Measurements from ENCODE around the gene NUP62. TPM values are rescaled to one million over a fixed set of nuclear protein-coding genes. Genes with fewer than 3 reads are reported as not detected.

NUP62 gene
- total and polyA plus RNA-seq, 2 of the 8 experiments (the other 6 are each of a cell fraction or from before 2014, with no cell fraction given): 50.0 to 107 TPM

GRCh38 chr19:49858088-49858985 lies 71.0 kb downstream of the NUP62 start:
- Histone ChIP-seq H3K23ac (ENCODE audit: insufficient read length) (no peak overlapping the region), H2BK20ac (ENCODE audit: low read length) (no peak overlapping the region), H3K4me3 (ENCODE audit: extremely low read depth in 1 of 4, insufficient read depth in 2 of 4, low read depth in 3 of 4, low read length in 4 of 4) (no peak overlapping the region), H3K4me2 (ENCODE audit: insufficient read depth in 1 of 2, low read depth in 2 of 2, low read length in 2 of 2) (no peak overlapping the region), H3K27ac (ENCODE audit: low read depth, low read length) (no peak overlapping the region), H3K9ac (replicated peaks in 1 of 4; ENCODE audit: extremely low read depth in 1 of 4, low read depth in 3 of 4, low read length in 3 of 4) (no peak overlapping the region), H2BK15ac (ENCODE audit: low read length) (no peak overlapping the region), H2BK5ac (ENCODE audit: low read depth, low read length) (peak overlapping the region; percentile 60; the same call in 1 of the 2 replicates), H3K27me3 (replicated peaks in 1 of 4; ENCODE audit: control insufficient read depth in 3 of 4, extremely low read depth in 1 of 4, insufficient read depth in 3 of 4, low read length in 3 of 4) (no peaks in the 10 kb centered on the region), H3K4me1 (replicated peaks in 1 of 4; ENCODE audit: control insufficient read depth in 3 of 4, insufficient read depth in 4 of 4, low read length in 3 of 4) (peaks cover 0 to 7% (median 2%) of the 10 kb centered on the region in 4 experiments; a peak in 4 of 7 replicates), H4K20me1 (replicated peaks in 1 of 2; ENCODE audit: control insufficient read depth in 1 of 2, insufficient read depth in 2 of 2, low read length in 2 of 2) (peaks cover 46 to 59% of the 10 kb centered on the region in 2 experiments), H3K79me2 (ENCODE audit: control insufficient read depth in 1 of 2, insufficient read depth in 2 of 2, low read length in 2 of 2) (peaks cover 3 to 12% of the 10 kb centered on the region in 2 experiments; a peak in 3 of 4 replicates), H3K56ac (replicated peaks; ENCODE audit: insufficient read length, low read depth, low read length) (no peak overlapping the region), H3K23me2 (ENCODE audit: low read depth, low read length) (no peaks in the 10 kb centered on the region), H2AK5ac (ENCODE audit: low read depth, low read length) (no peak overlapping the region), H3K9me3 (ENCODE audit: insufficient read depth in 2 of 2, low read depth in 1 of 2, low read length in 1 of 2) (no peaks in the 10 kb centered on the region), H4K91ac (replicated peaks; ENCODE audit: insufficient read length, low read length) (no peak overlapping the region), H3K4ac (replicated peaks; ENCODE audit: insufficient read length, low read depth, low read length) (no peak overlapping the region), H2BK120ac (replicated peaks; ENCODE audit: low read depth, low read length) (no peak overlapping the region), H3K14ac (ENCODE audit: insufficient read length) (no peak overlapping the region), H3K18ac (ENCODE audit: extremely low read depth, low read length) (no peak overlapping the region), H4K8ac (ENCODE audit: extremely low read depth, insufficient read depth, low read length) (peak overlapping the region; percentile 47; the same call in 1 of the 2 replicates), H3K36me3 (ENCODE audit: control insufficient read depth in 2 of 4, insufficient read depth in 4 of 4, low read length in 3 of 4) (peaks cover 21 to 74% (median 49%) of the 10 kb centered on the region in 4 experiments), H3K79me1 (ENCODE audit: low read depth, low read length) (peaks cover 11% of the 10 kb centered on the region; the same call in 1 of the 2 replicates), H2AFZ (ENCODE audit: low read length) (no peak overlapping the region), H2BK12ac (ENCODE audit: low read depth, low read length) (no peak overlapping the region), H4K5ac (ENCODE audit: insufficient read length, low read depth, low read length) (no peak overlapping the region)
- CTCF ChIA-PET (ENCODE audit: partially characterized antibody): interaction anchor here (1.7 kb wide), 2 partner anchors 10 to 30 kb away, joined by 3 to 4 read pairs; no protein-coding TSS in a partner anchor
- POLR2A ChIA-PET (ENCODE audit: partially characterized antibody): interaction anchor here (0.7 to 12.4 kb wide), 20 partner anchors 8 to 218 kb away, joined by 3 to 247 read pairs (median 4); partner anchors contain the start of genes AKT1S1, FUZ, MED25 and PNKP
- no peak for DNase-seq (ENCODE audit: low read depth in 1 of 2, low spot score in 2 of 2)
- no peak for FAIRE-seq
- TF ChIP-seq RXRA (IDR thresholded peaks at IDR 0.05; ENCODE audit: insufficient read depth, low read depth, low read length) (no peak), POLR2A (IDR thresholded peaks at IDR 0.05; ENCODE audit: control extremely low read depth in 1 of 2, low read depth in 2 of 2, low read length in 2 of 2) (peak in 1 of 2 experiments; percentile 67; a peak in 2 of 3 replicates), SP1 (IDR thresholded peaks at IDR 0.05; ENCODE audit: low read depth, low read length) (no peak), POLR2AphosphoS5 (IDR thresholded peaks at IDR 0.05; ENCODE audit: low read depth, low read length) (peak; percentile 85; the same call in 1 of the 2 replicates), EGR1 (IDR thresholded peaks at IDR 0.05; ENCODE audit: borderline replicate concordance, low read depth, low read length) (no peak)
- WGBS, 2 experiments (ENCODE audit: extremely low coverage in 1 of 2, insufficient coverage in 1 of 2, insufficient read length in 1 of 2, insufficient replicate concordance in 2 of 2, low coverage in 1 of 2, low lambda C conversion rate in 2 of 2, missing lambda C conversion rate in 1 of 2): 94% methylated on average over 33 of the region's 37 CpGs; no CpG with 5 or more reads in 1 of the 2 experiments

All from H1 (cell line).